ENCODE data around the gene CRB3. TPM values are rescaled to one million over a fixed set of nuclear protein-coding genes. Genes with fewer than 3 reads are reported as not detected.

The CRB3 gene
- total RNA-seq, 3 donors from 2014 or later = 0.48 to 30.7 (median 24.6) TPM

- no peak overlapping the region for H3K4me3 ChIP-seq
- intact Hi-C loops (cut with DNase I; ENCODE audit: low total_unique reads) = no loop called here
- DNase-seq (ENCODE audit: low spot score in 2 of 2) = no peak
- H3K9me3 ChIP-seq = no peaks in the 10 kb centered on the region
- H3K27me3 ChIP-seq = no peaks in the 10 kb centered on the region
- no peaks in the 10 kb centered on the region for H3K36me3 ChIP-seq
- H3K4me1 ChIP-seq = no peaks in the 10 kb centered on the region
- no peak overlapping the region for H3K27ac ChIP-seq
- TF ChIP-seq POLR2A (IDR thresholded peaks at IDR 0.05) (no peak), CTCF (IDR thresholded peaks at IDR 0.05) (no peak), POLR2AphosphoS5 (IDR thresholded peaks at IDR 0.05) (no peak)
These were observed 34.5 kb upstream of the CRB3 start for GRCh38 chr19:6429419-6430221.

GRCh38 chr19:6431891-6432290 is 32.2 kb upstream of the CRB3 start:
- H3K27ac ChIP-seq = no peak overlapping the region
- intact Hi-C loops (cut with DNase I; ENCODE audit: low total_unique reads) = loop anchor here (2.0 kb wide), 1 partner anchor 389 kb away; no protein-coding TSS in a partner anchor
- no peak for DNase-seq (ENCODE audit: low spot score in 2 of 2)

GRCh38 chr19:6433165-6433564 is 30.9 kb upstream of the CRB3 start:
- DNase-seq (ENCODE audit: low spot score in 2 of 2) = no peak
- intact Hi-C loops (cut with DNase I; ENCODE audit: low total_unique reads) = loop anchor here (2.0 kb wide), 1 partner anchor 388 kb away; no protein-coding TSS in a partner anchor
- H3K27ac ChIP-seq = no peak overlapping the region
- no peaks in the 10 kb centered on the region for H3K9me3 ChIP-seq
- H3K4me1 ChIP-seq = no peaks in the 10 kb centered on the region
- H3K36me3 ChIP-seq = no peaks in the 10 kb centered on the region
- H3K27me3 ChIP-seq = no peaks in the 10 kb centered on the region
- TF ChIP-seq POLR2AphosphoS5 (IDR thresholded peaks at IDR 0.05) (no peak), CTCF (IDR thresholded peaks at IDR 0.05) (no peak), POLR2A (IDR thresholded peaks at IDR 0.05) (no peak)
- H3K4me3 ChIP-seq = no peak overlapping the region

More at GRCh38 chr19:6431891-6432290, 32.2 kb upstream of the CRB3 start:
- no peak for TF ChIP-seq POLR2A (IDR thresholded peaks at IDR 0.05)
- TF ChIP-seq POLR2AphosphoS5 (IDR thresholded peaks at IDR 0.05) = no peak
- TF ChIP-seq CTCF (IDR thresholded peaks at IDR 0.05) = no peak
- Histone ChIP-seq H3K36me3 (no peaks in the 10 kb centered on the region), H3K27me3 (no peaks in the 10 kb centered on the region), H3K4me1 (no peaks in the 10 kb centered on the region), H3K9me3 (no peaks in the 10 kb centered on the region), H3K4me3 (no peak overlapping the region)

- intact Hi-C loops (cut with DNase I; ENCODE audit: low total_unique reads) = loop anchor here (2.0 kb wide), 1 partner anchor 387 kb away; no protein-coding TSS in a partner anchor
- no peak within 1 kb of the TSS for H3K27ac ChIP-seq
- H3K9me3 ChIP-seq = no peaks in the 10 kb centered on the region
- H3K36me3 ChIP-seq = no peaks in the 10 kb centered on the region
- no peak for TF ChIP-seq POLR2A (IDR thresholded peaks at IDR 0.05)
- no peak for TF ChIP-seq POLR2AphosphoS5 (IDR thresholded peaks at IDR 0.05)
- TF ChIP-seq CTCF (IDR thresholded peaks at IDR 0.05) = no peak
- DNase-seq (ENCODE audit: low spot score in 2 of 2) = no peak
- H3K4me3 ChIP-seq = no peak within 1 kb of the TSS
- no peaks in the 10 kb centered on the region for H3K27me3 ChIP-seq
- H3K4me1 ChIP-seq = no peaks in the 10 kb centered on the region
These were observed 30.4 kb upstream of the CRB3 start, which contains the start of gene SLC25A41 for GRCh38 chr19:6433663-6434062. SLC25A41 (minus strand) TSS chr19:6433763; CDS start chr19:6433693, 70 bp downstream.

- no peaks in the 10 kb centered on the region for H3K9me3 ChIP-seq
- H3K27ac ChIP-seq = no peak overlapping the region
- H3K4me3 ChIP-seq = no peak overlapping the region
- TF ChIP-seq CTCF (IDR thresholded peaks at IDR 0.05) (no peak), POLR2A (IDR thresholded peaks at IDR 0.05) (no peak), POLR2AphosphoS5 (IDR thresholded peaks at IDR 0.05) (no peak)
- intact Hi-C loops (cut with DNase I; ENCODE audit: low total_unique reads) = no loop called here
- DNase-seq (ENCODE audit: low spot score in 2 of 2) = no peak
- no peaks in the 10 kb centered on the region for H3K4me1 ChIP-seq
- no peaks in the 10 kb centered on the region for H3K27me3 ChIP-seq
- no peaks in the 10 kb centered on the region for H3K36me3 ChIP-seq
These were observed 24.3 kb upstream of the CRB3 start for GRCh38 chr19:6439743-6440142.
